HEK293 (cell line): ENCODE results near the gene HBP1.

ENCODE experiments used
- CTCF ChIP-seq: fragments of 450-650 bp; formaldehyde crosslinking; IDR thresholded peaks from 2 replicates; pipeline ENCODE4 v1.5.1; 2016; ENCODE audit warnings: missing biosample characterization, missing genetic modification characterization
- KLF16 ChIP-seq: fragments of 450-650 bp; formaldehyde crosslinking; IDR thresholded peaks from 2 replicates; pipeline ENCODE4 v1.5.1; 2017; ENCODE audit warnings: missing biosample characterization, missing genetic modification characterization
- ZNF366 ChIP-seq: fragments of 450-650 bp; formaldehyde crosslinking; conservative IDR thresholded peaks from 2 replicates; pipeline ENCODE4 v1.5.1; 2016; ENCODE audit warnings: missing biosample characterization, missing genetic modification characterization

GRCh38 chr7:107194052-107194451 lies 25.2 kb downstream of the HBP1 start:
- TF ChIP-seq ZNF366 (tag by site-specific recombination) = no peak
- no peak for TF ChIP-seq CTCF (tag by site-specific recombination)
- no peak for TF ChIP-seq KLF16
